Measurements from ENCODE around the gene KIAA1217.

DNA sequence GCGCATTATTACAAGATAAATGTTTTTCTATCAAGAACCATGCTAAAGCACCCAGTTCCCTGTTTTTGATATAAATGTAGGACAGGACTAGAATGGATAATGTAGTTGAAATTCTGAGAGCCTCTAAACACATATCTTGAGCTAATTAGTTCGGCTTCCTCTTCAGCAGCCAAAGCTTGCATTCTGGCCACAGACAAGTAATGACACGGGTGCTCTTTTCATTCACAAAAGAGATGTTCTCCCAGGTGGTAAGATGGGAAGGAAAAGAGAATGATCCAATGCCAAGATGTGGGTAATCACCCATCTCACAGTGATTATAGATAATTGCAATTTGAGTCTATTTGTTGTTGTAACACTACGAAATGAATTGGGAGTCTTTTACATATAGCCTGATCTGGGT is 246.5 kb downstream of the KIAA1217 start:
- TF ChIP-seq, protein P1, sequence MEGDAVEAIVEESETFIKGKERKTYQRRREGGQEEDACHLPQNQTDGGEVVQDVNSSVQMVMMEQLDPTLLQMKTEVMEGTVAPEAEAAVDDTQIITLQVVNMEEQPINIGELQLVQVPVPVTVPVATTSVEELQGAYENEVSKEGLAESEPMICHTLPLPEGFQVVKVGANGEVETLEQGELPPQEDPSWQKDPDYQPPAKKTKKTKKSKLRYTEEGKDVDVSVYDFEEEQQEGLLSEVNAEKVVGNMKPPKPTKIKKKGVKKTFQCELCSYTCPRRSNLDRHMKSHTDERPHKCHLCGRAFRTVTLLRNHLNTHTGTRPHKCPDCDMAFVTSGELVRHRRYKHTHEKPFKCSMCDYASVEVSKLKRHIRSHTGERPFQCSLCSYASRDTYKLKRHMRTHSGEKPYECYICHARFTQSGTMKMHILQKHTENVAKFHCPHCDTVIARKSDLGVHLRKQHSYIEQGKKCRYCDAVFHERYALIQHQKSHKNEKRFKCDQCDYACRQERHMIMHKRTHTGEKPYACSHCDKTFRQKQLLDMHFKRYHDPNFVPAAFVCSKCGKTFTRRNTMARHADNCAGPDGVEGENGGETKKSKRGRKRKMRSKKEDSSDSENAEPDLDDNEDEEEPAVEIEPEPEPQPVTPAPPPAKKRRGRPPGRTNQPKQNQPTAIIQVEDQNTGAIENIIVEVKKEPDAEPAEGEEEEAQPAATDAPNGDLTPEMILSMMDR (IDR thresholded peaks at IDR 0.05; ENCODE audit: insufficient read depth, low read length, poor library complexity, severe bottlenecking): no peak
- TF ChIP-seq EZH2phosphoT487 (conservative IDR thresholded peaks at IDR 0.05; ENCODE audit: low read length): no peak
